DND-41 (cell line): ENCODE measurements around the gene CCNY.

Experiments
- ATAC-seq: fragments of 200-7000 bp; cut with Tn5 transposase; 3 replicates; pipeline ENCODE4 v1.9.1; 2021; ENCODE audit warnings: low read depth; ENCODE audit not compliant: insufficient read depth
- DNase-seq: peaks from one replicate; pipeline ENCODE4 v3.0.0-alpha.2; 2020
- H2AFZ ChIP-seq: 2 replicates; pipeline ENCODE4 v1.6.0; 2012; ENCODE audit warnings: low read depth, low read length
- H3K27ac ChIP-seq: 2 replicates; pipeline ENCODE4 v1.5.1; 2012; ENCODE audit warnings: low read length, inconsistent platforms
- H3K27me3 ChIP-seq: fragments of 200-600 bp; sonication (generic); 2 replicates; pipeline ENCODE4 v1.6.0; 2012; ENCODE audit warnings: low read length, mild to moderate bottlenecking, inconsistent platforms; ENCODE audit not compliant: insufficient read depth, poor library complexity
- H3K36me3 ChIP-seq: 2 replicates; pipeline ENCODE4 v1.5.1; 2012; ENCODE audit warnings: low read length, inconsistent platforms; ENCODE audit not compliant: insufficient read depth
- H3K4me1 ChIP-seq: 2 replicates; pipeline ENCODE4 v1.5.1; 2012; ENCODE audit warnings: mild to moderate bottlenecking, low read length; ENCODE audit not compliant: insufficient read depth
- H3K4me2 ChIP-seq: 2 replicates; pipeline ENCODE4 v1.6.0; 2012; ENCODE audit warnings: mild to moderate bottlenecking, moderate library complexity, low read length, inconsistent platforms; ENCODE audit not compliant: insufficient read depth
- H3K4me3 ChIP-seq, 2 experiments: fragments of 200-600 bp in 1 of 2; shearing (Covaris generic) in 1 of 2; 2 replicates each; pipeline ENCODE4 v1.5.1; 2012 to 2016; ENCODE audit warnings: inconsistent platforms in 2 of 2, low read length in 2 of 2, mild to moderate bottlenecking in 2 of 2, low read depth in 1 of 2, moderate library complexity in 1 of 2
- H3K79me2 ChIP-seq: 2 replicates; pipeline ENCODE4 v1.6.0; 2012; ENCODE audit warnings: low read length, inconsistent platforms; ENCODE audit not compliant: insufficient read depth
- H3K9ac ChIP-seq: 2 replicates; pipeline ENCODE4 v1.6.0; 2012; ENCODE audit warnings: low read depth, mild to moderate bottlenecking, inconsistent platforms, low read length, moderate library complexity
- H3K9me3 ChIP-seq: 2 replicates; pipeline ENCODE4 v1.5.1; 2012; ENCODE audit warnings: low read length, moderate library complexity, mild to moderate bottlenecking, inconsistent platforms; ENCODE audit not compliant: insufficient read depth, severe bottlenecking
- H4K20me1 ChIP-seq: 2 replicates; pipeline ENCODE4 v1.6.0; 2012; ENCODE audit warnings: low read length; ENCODE audit not compliant: insufficient read depth
- EZH2 ChIP-seq: IDR thresholded peaks from 3 replicates; pipeline ENCODE4 v1.6.1; 2012; ENCODE audit warnings: borderline replicate concordance, low read depth, mild to moderate bottlenecking, moderate library complexity, low read length, inconsistent platforms; ENCODE audit not compliant: severe bottlenecking
- TF ChIP-seq, protein P1 (sequence below): IDR thresholded peaks from 2 replicates; pipeline ENCODE4 v1.5.1; 2012; ENCODE audit warnings: borderline replicate concordance, low read length, moderate library complexity, mild to moderate bottlenecking; ENCODE audit not compliant: poor library complexity, severe bottlenecking; ENCODE audit errors: extremely low read depth

CCNY gene

DNA sequence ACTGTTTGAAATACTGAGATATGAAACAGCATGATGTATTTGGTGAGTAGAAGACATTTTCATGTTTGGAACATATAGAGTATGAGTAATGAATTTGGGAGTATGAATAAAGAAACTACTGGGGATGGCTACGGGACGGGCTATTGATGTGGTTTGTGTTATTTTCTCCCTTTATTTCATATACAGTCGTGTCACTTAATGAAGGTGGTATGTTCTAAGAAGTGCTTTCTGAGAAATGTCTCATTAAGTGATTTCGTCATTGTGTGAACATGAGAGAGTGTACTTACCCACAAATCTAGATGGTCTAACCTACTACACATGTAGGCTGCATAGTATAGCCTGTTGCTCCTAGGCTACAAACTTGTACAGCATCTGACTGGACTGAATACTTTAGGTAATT is 106.3 kb downstream of the CCNY start:
- Histone ChIP-seq H3K27me3 (no peaks in the 10 kb centered on the region), H3K4me2 (no peak overlapping the region), H4K20me1 (peaks cover 6% of the 10 kb centered on the region; the same call in 1 of the 2 replicates), H3K9me3 (peaks cover 44% of the 10 kb centered on the region), H3K27ac (no peak overlapping the region), H3K4me3 (no peak overlapping the region), H3K9ac (no peak overlapping the region), H3K4me1 (peaks cover 30% of the 10 kb centered on the region), H2AFZ (no peak overlapping the region), H3K36me3 (no peaks in the 10 kb centered on the region), H3K79me2 (peaks cover 81% of the 10 kb centered on the region)
- ATAC-seq (no peak), DNase-seq (no peak)
- TF ChIP-seq, protein P1, sequence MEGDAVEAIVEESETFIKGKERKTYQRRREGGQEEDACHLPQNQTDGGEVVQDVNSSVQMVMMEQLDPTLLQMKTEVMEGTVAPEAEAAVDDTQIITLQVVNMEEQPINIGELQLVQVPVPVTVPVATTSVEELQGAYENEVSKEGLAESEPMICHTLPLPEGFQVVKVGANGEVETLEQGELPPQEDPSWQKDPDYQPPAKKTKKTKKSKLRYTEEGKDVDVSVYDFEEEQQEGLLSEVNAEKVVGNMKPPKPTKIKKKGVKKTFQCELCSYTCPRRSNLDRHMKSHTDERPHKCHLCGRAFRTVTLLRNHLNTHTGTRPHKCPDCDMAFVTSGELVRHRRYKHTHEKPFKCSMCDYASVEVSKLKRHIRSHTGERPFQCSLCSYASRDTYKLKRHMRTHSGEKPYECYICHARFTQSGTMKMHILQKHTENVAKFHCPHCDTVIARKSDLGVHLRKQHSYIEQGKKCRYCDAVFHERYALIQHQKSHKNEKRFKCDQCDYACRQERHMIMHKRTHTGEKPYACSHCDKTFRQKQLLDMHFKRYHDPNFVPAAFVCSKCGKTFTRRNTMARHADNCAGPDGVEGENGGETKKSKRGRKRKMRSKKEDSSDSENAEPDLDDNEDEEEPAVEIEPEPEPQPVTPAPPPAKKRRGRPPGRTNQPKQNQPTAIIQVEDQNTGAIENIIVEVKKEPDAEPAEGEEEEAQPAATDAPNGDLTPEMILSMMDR: no peak
- no peak for TF ChIP-seq EZH2

DNA sequence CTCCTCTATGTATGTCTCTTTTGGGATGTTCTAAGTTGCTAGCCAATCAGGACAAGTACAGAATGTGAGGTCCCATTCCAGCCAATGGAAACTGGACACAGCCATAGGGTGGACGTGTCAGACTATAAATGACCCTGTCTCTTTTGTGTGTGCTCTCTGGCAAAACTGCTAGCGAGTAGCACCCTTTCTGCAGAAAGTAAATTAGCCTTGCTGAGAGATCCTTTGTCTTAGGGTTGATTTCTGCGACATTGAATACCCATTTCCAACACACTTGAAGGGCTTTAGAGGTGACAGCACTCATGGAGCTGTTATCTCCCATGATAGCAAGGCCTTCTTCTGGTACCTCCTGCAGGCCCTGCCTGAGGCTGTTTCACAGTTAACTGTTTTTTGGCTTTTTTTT is 107.5 kb downstream of the CCNY start:
- Histone ChIP-seq H3K27ac (no peak overlapping the region), H3K4me3 (no peak overlapping the region), H4K20me1 (peaks cover 17% of the 10 kb centered on the region), H3K36me3 (no peaks in the 10 kb centered on the region), H3K4me1 (peaks cover 43% of the 10 kb centered on the region), H3K4me2 (no peak overlapping the region), H3K9ac (no peak overlapping the region), H3K27me3 (no peaks in the 10 kb centered on the region), H3K9me3 (peaks cover 41% of the 10 kb centered on the region), H2AFZ (no peak overlapping the region), H3K79me2 (peaks cover 81% of the 10 kb centered on the region)
- TF ChIP-seq, protein P1: no peak
- DNase-seq: no peak
- no peak for ATAC-seq

DNA sequence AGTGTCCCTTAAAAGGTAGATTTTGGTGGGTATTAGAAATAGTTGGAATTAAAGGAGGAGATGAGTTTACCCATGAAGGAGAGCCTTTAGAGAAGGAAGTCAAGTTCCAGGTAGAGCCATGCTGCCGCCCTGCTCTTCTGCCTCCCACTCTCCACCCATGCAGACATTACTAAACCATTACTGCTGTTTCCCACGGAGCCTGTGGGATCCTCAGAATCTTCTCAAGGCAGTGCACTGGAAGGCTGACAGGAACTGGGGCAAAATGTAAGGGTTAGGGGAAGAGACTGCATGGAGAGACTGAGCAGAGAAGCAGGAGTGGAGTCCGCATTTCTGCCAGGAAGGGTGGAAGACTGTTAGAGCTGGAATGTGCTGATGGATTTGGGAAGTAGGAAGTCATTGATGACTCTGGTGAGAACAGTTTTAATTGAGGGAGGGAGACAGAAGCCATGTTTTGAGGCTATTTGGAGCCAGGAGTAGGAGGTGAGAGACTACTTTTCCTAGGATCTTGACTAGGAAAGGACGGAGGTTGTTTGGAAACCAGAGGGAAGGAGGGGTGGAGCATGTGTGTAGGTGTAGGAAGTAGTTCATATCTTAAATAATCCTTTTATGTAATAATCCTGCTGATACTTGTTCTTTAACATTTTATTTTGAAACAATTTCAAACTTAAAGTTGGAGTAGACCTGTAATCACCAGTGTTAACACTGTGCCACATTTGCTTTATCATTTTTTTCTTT is 109.0 kb downstream of the CCNY start:
- no peak overlapping the region for H3K4me2 ChIP-seq
- H4K20me1 ChIP-seq: peaks cover 32% of the 10 kb centered on the region
- no peak overlapping the region for H2AFZ ChIP-seq
- H3K27me3 ChIP-seq: no peaks in the 10 kb centered on the region
- no peak overlapping the region for H3K9ac ChIP-seq
- no peak for DNase-seq
- H3K9me3 ChIP-seq: peaks cover 35% of the 10 kb centered on the region
- no peak for TF ChIP-seq EZH2
- TF ChIP-seq, protein P1: no peak
- H3K36me3 ChIP-seq: no peaks in the 10 kb centered on the region
- no peak for ATAC-seq
- peaks cover 57% of the 10 kb centered on the region for H3K4me1 ChIP-seq
- no peak overlapping the region for H3K27ac ChIP-seq
- no peak overlapping the region for H3K4me3 ChIP-seq
- H3K79me2 ChIP-seq: peaks cover 82% of the 10 kb centered on the region
